Measurements from ENCODE around the gene LAMTOR2. TPM values are rescaled to one million over a fixed set of nuclear protein-coding genes. Genes with fewer than 3 reads are reported as not detected.

LAMTOR2 gene
- total and polyA plus RNA-seq, 2 of the 4 experiments (the other 2 are of a cell fraction): 50.0 to 89.0 TPM

DNA sequence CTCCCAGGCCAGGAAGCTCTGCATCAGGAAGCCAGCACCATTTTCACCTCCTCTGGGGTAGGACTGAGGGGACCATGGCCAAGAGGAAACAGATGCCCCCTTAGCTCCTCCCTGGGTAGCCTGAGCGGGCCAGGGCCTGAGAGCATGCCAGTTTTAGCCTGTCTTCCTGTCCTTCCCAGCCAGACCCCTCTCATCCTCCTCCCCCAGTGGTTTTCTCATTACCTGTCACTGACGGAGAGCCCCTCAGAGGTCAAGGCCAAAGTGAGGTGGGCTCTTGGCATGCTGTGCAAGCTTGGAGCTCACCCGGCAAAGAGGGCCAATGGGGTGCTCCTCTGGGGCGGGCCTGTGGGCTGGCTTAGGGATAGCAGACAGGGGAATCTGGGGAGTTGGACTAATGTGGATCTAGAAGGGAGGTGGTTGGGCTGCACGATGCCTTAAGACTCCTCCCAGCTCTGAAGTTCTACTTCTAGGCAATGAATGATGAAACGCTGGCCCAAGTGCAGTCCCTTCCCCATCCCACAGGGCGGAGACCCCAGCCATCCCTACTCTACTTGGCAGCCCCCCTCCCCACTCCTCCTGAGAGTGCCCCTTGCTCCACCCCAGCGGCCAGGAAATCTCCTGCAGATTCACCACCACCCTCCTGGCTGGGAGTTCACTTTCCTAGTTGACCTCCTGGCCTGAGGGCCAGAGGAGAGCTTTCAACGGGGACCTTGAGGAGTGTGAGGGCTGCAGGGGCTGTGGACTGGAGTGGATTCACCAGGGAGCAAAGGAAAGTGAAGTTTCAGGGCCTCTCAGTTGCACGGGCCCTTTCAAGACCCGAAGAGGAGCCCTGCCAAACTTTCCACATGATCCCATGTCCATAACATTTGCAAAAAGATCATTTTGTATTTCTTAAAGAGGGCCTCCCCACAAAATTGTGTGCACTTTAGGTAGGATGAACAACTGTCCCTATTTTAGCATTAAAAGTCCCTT, 50.6 kb downstream of the LAMTOR2 start:
- Histone ChIP-seq H3K9ac (ENCODE audit: low read depth, low read length) (peak overlapping the region; percentile 45; the same call in 1 of the 2 replicates), H3K27ac (ENCODE audit: insufficient read depth, low read length) (peak overlapping the region; percentile 74), H2AK9ac (replicated peaks; ENCODE audit: low read depth, low read length, poor library complexity) (peak overlapping the region; percentile 96), H3K14ac (replicated peaks; ENCODE audit: low read depth, low read length) (peak overlapping the region; percentile 68), H4K8ac (ENCODE audit: low read depth in 2 of 2, low read length in 2 of 2) (peak overlapping the region; percentile 72 to 85; a peak in 3 of 4 replicates), H3K36me3 (ENCODE audit: control insufficient read depth, insufficient read depth, low read length) (no peaks in the 10 kb centered on the region), H4K91ac (ENCODE audit: insufficient read depth, low read depth, low read length) (peak overlapping the region; percentile 69), H3K4ac (ENCODE audit: low read depth, low read length) (peak overlapping the region; percentile 97), H3K18ac (ENCODE audit: low read depth, low read length) (peak overlapping the region; percentile 34), H3K79me1 (ENCODE audit: low read depth in 1 of 2, low read length in 2 of 2) (peaks cover 22 to 71% of the 10 kb centered on the region in 2 experiments), H3K9me3 (ENCODE audit: control insufficient read depth, insufficient read depth, low read length) (no peaks in the 10 kb centered on the region), H3K4me2 (ENCODE audit: low read depth, low read length) (no peak overlapping the region; the same call in 1 of the 2 replicates), H3K56ac (ENCODE audit: extremely low read depth, insufficient read depth, low read length) (no peak overlapping the region), H3K27me3 (ENCODE audit: control insufficient read depth, insufficient read depth, low read length) (no peaks in the 10 kb centered on the region), H4K5ac (ENCODE audit: low read depth, low read length) (peak overlapping the region; percentile 62), H2AFZ (replicated peaks; ENCODE audit: low read length, poor library complexity) (peak overlapping the region; percentile 75), H3K4me3 (ENCODE audit: insufficient read depth, low read depth, low read length) (no peak overlapping the region), H3K4me1 (ENCODE audit: control insufficient read depth, insufficient read depth, low read length) (peaks cover 50% of the 10 kb centered on the region), H4K20me1 (ENCODE audit: insufficient read depth, low read length) (no peaks in the 10 kb centered on the region), H2BK120ac (ENCODE audit: low read depth, low read length) (peak overlapping the region; percentile 74), H3K23ac (ENCODE audit: low read depth, low read length) (peak overlapping the region; percentile 2), H2BK20ac (ENCODE audit: low read depth, low read length) (peak overlapping the region; percentile 81), H2BK5ac (ENCODE audit: low read depth, low read length, poor library complexity, severe bottlenecking) (peak overlapping the region; percentile 72), H2AK5ac (ENCODE audit: low read depth, low read length) (peak overlapping the region; percentile 96), H2BK15ac (ENCODE audit: low read depth, low read length) (peak overlapping the region; percentile 63; the same call in 2 of the 3 replicates), H3K9me1 (ENCODE audit: insufficient read depth, low read length) (peaks cover 43% of the 10 kb centered on the region)
- ChIA-PET CTCF (interaction anchor here (0.6 kb wide), 1 partner anchor 8 kb away, joined by 4 read pairs; no protein-coding TSS in a partner anchor), POLR2A (ENCODE audit: unreplicated experiment) (no interaction called here)
- dilution Hi-C loops (cut with HindIII; ENCODE audit: low sequenced_read_pairs, unreplicated experiment): no loop called here
- TF ChIP-seq POLR2A (IDR thresholded peaks at IDR 0.05; ENCODE audit: low read depth, low read length): no peak; the same call in none of the 2 replicates
- no peak for TF ChIP-seq NFE2L2 (IDR thresholded peaks at IDR 0.05; ENCODE audit: low read depth, low read length)
- no peak for TF ChIP-seq MXI1 (IDR thresholded peaks at IDR 0.05; ENCODE audit: borderline replicate concordance, low read depth, low read length)
- no peak for TF ChIP-seq MAFK (IDR thresholded peaks at IDR 0.05; ENCODE audit: low read depth, low read length)
- ATAC-seq (ENCODE audit: low read depth): no peak; the same call in 1 of the 2 replicates
- WGBS, 2 experiments (ENCODE audit: extremely low coverage in 2 of 2, insufficient read length in 1 of 2): 83% methylated on average over 1 of the region's 11 CpGs; no CpG with 5 or more reads in 1 of the 2 experiments
- peak; percentile 49 for DNase-seq
- BruUV-seq (replicated peaks): no TSS peak
- intact Hi-C loops (cut with micrococcal nuclease): no loop called here
- in situ Hi-C loops (cut with MboI; ENCODE audit: low sequenced_read_pairs): no loop called here
